Skeletal muscle tissue (tissue), 4 donors: ENCODE measurements around the gene NPLOC4. TPM values are rescaled to one million over a fixed set of nuclear protein-coding genes. Genes with fewer than 3 reads are reported as not detected.

Experiments used
- H3K27ac ChIP-seq: one replicate; pipeline ENCODE4 v1.7.0; 2013; ENCODE audit warnings: mild to moderate bottlenecking, low read depth, low read length, inconsistent platforms
- H3K27me3 ChIP-seq, 3 donors: one replicate each; pipeline ENCODE4 v1.7.0; 2013; ENCODE audit warnings: low read length in 3 of 3; ENCODE audit not compliant: control insufficient read depth in 3 of 3, insufficient read depth in 3 of 3
- H3K36me3 ChIP-seq, 3 donors: one replicate each; pipeline ENCODE4 v1.7.0; 2013; ENCODE audit warnings: low read length in 3 of 3; ENCODE audit not compliant: control insufficient read depth in 3 of 3, insufficient read depth in 3 of 3
- H3K4me1 ChIP-seq, 3 donors: one replicate each; pipeline ENCODE4 v1.7.0; 2013; ENCODE audit warnings: low read length in 3 of 3, mild to moderate bottlenecking in 3 of 3; ENCODE audit not compliant: control insufficient read depth in 3 of 3, insufficient read depth in 3 of 3
- H3K4me3 ChIP-seq, 3 donors: one replicate each; pipeline ENCODE4 v1.7.0; 2013; ENCODE audit warnings: low read length in 3 of 3
- H3K9ac ChIP-seq, 3 donors: one replicate each; pipeline ENCODE4 v1.7.0; 2013; ENCODE audit warnings: low read length in 3 of 3, mild to moderate bottlenecking in 3 of 3, moderate library complexity in 2 of 3, low read depth in 1 of 3
- H3K9me3 ChIP-seq, 3 donors: one replicate each; pipeline ENCODE4 v1.7.0; 2013; ENCODE audit warnings: low read length in 3 of 3; ENCODE audit not compliant: control insufficient read depth in 3 of 3
- total RNA-seq: library from RNA; depleted of rRNA; stranded (reverse); fragments of >200 nt; gene quantifications from one replicate; pipeline ENCODE4 v1.2.3, GENCODE V29; 2014
- donor health status: Osteomylitis.

Gene NPLOC4
- 43.8 TPM for total RNA-seq

GRCh38 chr17:81636505-81637288 is at the start of gene NPLOC4, which contains the start of gene TSPAN10:
Gene NPLOC4 (minus strand): TSS chr17:81637112. CDS start chr17:81636930, 182 bp downstream.
Gene TSPAN10 (plus strand): TSS chr17:81637196. CDS start chr17:81642413, 5,217 bp downstream.
- H3K27ac ChIP-seq = peak within 1 kb of the TSS; percentile 94
- H3K4me1 ChIP-seq = peaks cover 14 to 22% (median 22%) of the 10 kb centered on the region in 3 donors
- peak within 1 kb of the TSS; percentile 82 to 99 (median 92) for H3K4me3 ChIP-seq
- peaks cover 0 to 4% (median 3%) of the 10 kb centered on the region in 3 donors for H3K36me3 ChIP-seq
- H3K9ac ChIP-seq = peak within 1 kb of the TSS; percentile 95 to 98 (median 97)
- no peaks in the 10 kb centered on the region for H3K9me3 ChIP-seq
- no peaks in the 10 kb centered on the region for H3K27me3 ChIP-seq

- no peak overlapping the region for H3K9ac ChIP-seq
These were observed 49.7 kb upstream of the NPLOC4 start for GRCh38 chr17:81686614-81687013.

GRCh38 chr17:81685108-81685507 is 48.2 kb upstream of the NPLOC4 start:
- Histone ChIP-seq H3K27me3 (no peaks in the 10 kb centered on the region), H3K9me3 (no peaks in the 10 kb centered on the region), H3K36me3 (peaks cover 43 to 44% (median 43%) of the 10 kb centered on the region in 3 donors), H3K4me1 (peaks cover 26 to 35% (median 27%) of the 10 kb centered on the region in 3 donors), H3K4me3 (peak overlapping the region; percentile 89 to 91 (median 89)), H3K27ac (no peak overlapping the region), H3K9ac (peak overlapping the region; percentile 88 to 92 (median 89))

More at GRCh38 chr17:81686614-81687013, 49.7 kb upstream of the NPLOC4 start:
- Histone ChIP-seq H3K9me3 (no peaks in the 10 kb centered on the region), H3K4me3 (no peak overlapping the region), H3K27me3 (no peaks in the 10 kb centered on the region), H3K36me3 (peaks cover 52 to 54% (median 52%) of the 10 kb centered on the region in 3 donors), H3K27ac (no peak overlapping the region), H3K4me1 (peaks cover 25 to 33% (median 26%) of the 10 kb centered on the region in 3 donors)

- H3K27me3 ChIP-seq = no peaks in the 10 kb centered on the region
- H3K9me3 ChIP-seq = no peaks in the 10 kb centered on the region
- peaks cover 37 to 40% (median 39%) of the 10 kb centered on the region in 3 donors for H3K36me3 ChIP-seq
- H3K4me3 ChIP-seq = peak overlapping the region; percentile 89 to 91 (median 89)
- peak overlapping the region; percentile 64 for H3K27ac ChIP-seq
- H3K9ac ChIP-seq = peak overlapping the region; percentile 88 to 92 (median 89)
- H3K4me1 ChIP-seq = peaks cover 26 to 35% (median 29%) of the 10 kb centered on the region in 3 donors
These were observed 47.6 kb upstream of the NPLOC4 start for GRCh38 chr17:81684442-81684911.

GRCh38 chr17:81683584-81684441 is 46.9 kb upstream of the NPLOC4 start, which contains the start of the genes ARL16 and HGS:
Gene ARL16 (minus strand): TSS chr17:81683797. CDS start chr17:81683753, 44 bp downstream.
Gene HGS (plus strand): TSS chr17:81684011. CDS start chr17:81684067, 56 bp downstream.
- Histone ChIP-seq H3K27me3 (no peaks in the 10 kb centered on the region), H3K9me3 (no peaks in the 10 kb centered on the region), H3K36me3 (peaks cover 30 to 35% (median 32%) of the 10 kb centered on the region in 3 donors), H3K4me1 (peaks cover 26 to 35% (median 29%) of the 10 kb centered on the region in 3 donors), H3K27ac (peak within 1 kb of the TSS; percentile 64), H3K9ac (peak within 1 kb of the TSS; percentile 90 to 94 (median 94)), H3K4me3 (peak within 1 kb of the TSS; percentile 89 to 92 (median 89))

- no peaks in the 10 kb centered on the region for H3K27me3 ChIP-seq
- H3K27ac ChIP-seq = peak overlapping the region; percentile 60
- peak overlapping the region; percentile 90 to 94 (median 94) for H3K9ac ChIP-seq
- no peaks in the 10 kb centered on the region for H3K9me3 ChIP-seq
- H3K4me3 ChIP-seq = peak overlapping the region; percentile 83 to 92 (median 89)
- H3K36me3 ChIP-seq = peaks cover 24 to 29% (median 26%) of the 10 kb centered on the region in 3 donors
- peaks cover 26 to 35% (median 29%) of the 10 kb centered on the region in 3 donors for H3K4me1 ChIP-seq
These were observed 46.3 kb upstream of the NPLOC4 start for GRCh38 chr17:81683208-81683583.

GRCh38 chr17:81682565-81683207 is 45.8 kb upstream of the NPLOC4 start:
- no peak overlapping the region for H3K27ac ChIP-seq
- peaks cover 26 to 35% (median 29%) of the 10 kb centered on the region in 3 donors for H3K4me1 ChIP-seq
- peak overlapping the region; percentile 83 to 92 (median 89) for H3K4me3 ChIP-seq
- H3K9ac ChIP-seq = peak overlapping the region; percentile 90 to 94 (median 94)
- H3K9me3 ChIP-seq = no peaks in the 10 kb centered on the region
- H3K27me3 ChIP-seq = no peaks in the 10 kb centered on the region
- peaks cover 19 to 24% (median 24%) of the 10 kb centered on the region in 3 donors for H3K36me3 ChIP-seq

GRCh38 chr17:81681672-81682071 is 44.8 kb upstream of the NPLOC4 start:
- peaks cover 26 to 38% (median 29%) of the 10 kb centered on the region in 3 donors for H3K4me1 ChIP-seq
- H3K4me3 ChIP-seq = no peak overlapping the region
- no peaks in the 10 kb centered on the region for H3K9me3 ChIP-seq
- no peak overlapping the region for H3K27ac ChIP-seq
- H3K36me3 ChIP-seq = peaks cover 8 to 15% (median 13%) of the 10 kb centered on the region in 3 donors
- H3K9ac ChIP-seq = no peak overlapping the region
- no peaks in the 10 kb centered on the region for H3K27me3 ChIP-seq

- Histone ChIP-seq H3K27me3 (no peaks in the 10 kb centered on the region), H3K4me1 (peaks cover 19 to 34% (median 24%) of the 10 kb centered on the region in 3 donors), H3K9me3 (no peaks in the 10 kb centered on the region), H3K36me3 (peaks cover 0 to 5% (median 2%) of the 10 kb centered on the region in 3 donors), H3K4me3 (no peak overlapping the region), H3K27ac (no peak overlapping the region), H3K9ac (peak overlapping the region in 1 of 3 donors; percentile 54)
These were observed 43.2 kb upstream of the NPLOC4 start for GRCh38 chr17:81680150-81680549.
